CMK (cell line): Measurements from ENCODE around the gene CPLANE1.
"Not testable (repeated sequence)": the region's sequence is repeated elsewhere in the genome, so short reads cannot be mapped to it uniquely, and the experiment has no call there.

Experiments
- DNase-seq: peaks from one replicate; pipeline ENCODE4 v3.0.0-alpha.2; 2010; ENCODE audit warnings: low read depth

CPLANE1 gene

DNA sequence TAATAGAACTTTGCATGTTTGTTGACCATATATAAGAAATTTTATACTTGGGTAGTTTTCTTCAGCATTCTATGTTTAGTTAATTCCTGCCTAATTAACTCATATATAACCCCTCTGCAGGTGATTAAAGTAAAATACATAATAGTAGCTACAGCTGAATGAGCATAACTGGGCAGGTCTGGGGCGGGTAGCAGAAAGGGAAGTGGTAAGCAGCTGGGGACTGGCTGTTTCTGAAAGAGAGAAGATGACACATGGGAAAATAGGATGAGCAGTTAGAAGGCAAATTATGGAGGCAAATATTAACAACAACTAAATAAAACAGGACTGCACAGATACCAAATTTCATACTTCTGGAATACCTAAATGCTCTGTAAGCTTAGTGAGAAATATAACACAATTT is 128.1 kb downstream of the CPLANE1 start:
- DNase-seq: no peak

DNA sequence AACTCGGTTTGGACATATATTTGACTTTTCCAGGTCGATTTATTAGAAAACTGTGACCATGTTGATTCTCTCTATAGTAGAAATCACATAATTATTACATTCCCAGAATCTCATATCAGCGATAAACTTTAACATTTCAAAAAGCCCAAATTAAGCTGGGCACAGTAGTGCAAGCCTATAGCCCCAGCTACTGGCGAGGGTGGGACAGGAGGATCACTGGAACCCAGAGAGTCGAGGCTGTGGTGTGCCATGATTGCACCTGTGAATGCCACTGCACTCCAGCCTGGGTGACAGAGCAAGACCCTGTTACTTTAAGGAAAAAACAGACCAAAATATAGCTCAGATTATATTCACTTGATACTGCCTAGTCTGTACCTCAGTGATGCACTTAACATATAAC is 128.9 kb downstream of the CPLANE1 start:
- no peak for DNase-seq

- DNase-seq: no peak
Measured at GRCh38 chr5:37116359-37116758, 132.8 kb downstream of the CPLANE1 start.

- DNase-seq: no peak
Measured at GRCh38 chr5:37112383-37112991, 136.7 kb downstream of the CPLANE1 start.

DNA sequence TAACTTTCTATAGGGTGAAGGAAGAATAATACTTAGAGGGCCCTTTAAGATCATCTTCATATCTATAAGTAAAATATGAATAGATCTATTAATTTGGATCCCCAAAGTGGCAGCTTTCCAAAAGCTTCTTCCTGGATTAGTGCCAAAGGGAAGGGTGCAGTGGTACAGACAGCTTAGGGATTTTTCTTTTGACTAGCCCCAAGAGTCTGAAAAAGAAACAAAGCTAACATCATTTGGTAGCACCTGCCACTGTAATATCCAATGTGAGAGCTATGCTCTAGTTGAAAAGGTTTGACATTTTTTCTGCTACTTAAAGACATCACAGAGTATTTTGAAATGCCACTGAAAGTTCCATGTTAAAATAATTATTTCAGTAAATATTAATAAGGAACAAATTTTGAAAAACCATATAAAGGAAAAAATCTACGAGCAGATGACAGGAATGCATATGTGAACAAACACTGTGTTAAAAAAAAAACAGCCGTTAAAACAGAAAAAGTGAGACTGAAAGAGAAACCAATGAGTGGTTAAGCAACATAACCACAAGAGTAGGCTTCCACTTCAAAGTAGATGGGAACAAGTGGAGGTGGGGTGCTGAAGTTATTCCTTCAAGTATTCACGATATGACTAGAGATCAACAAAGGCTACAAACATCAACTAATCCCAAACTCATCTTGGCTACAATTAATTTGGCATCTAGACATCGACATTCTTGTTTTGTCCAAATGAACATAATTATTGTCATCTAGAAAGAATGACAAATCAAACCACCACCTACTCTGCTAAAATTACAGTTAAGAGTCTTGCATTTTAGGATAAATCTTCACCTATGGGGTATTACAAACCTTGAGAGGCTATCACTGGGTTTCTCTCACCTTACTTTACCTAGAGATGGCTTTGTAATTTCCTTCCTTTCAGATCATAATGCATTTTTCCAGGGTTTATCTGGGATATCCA is 137.5 kb downstream of the CPLANE1 start:
- no peak for DNase-seq

- DNase-seq: no peak
Measured at GRCh38 chr5:37110135-37110534, 139.0 kb downstream of the CPLANE1 start.

DNA sequence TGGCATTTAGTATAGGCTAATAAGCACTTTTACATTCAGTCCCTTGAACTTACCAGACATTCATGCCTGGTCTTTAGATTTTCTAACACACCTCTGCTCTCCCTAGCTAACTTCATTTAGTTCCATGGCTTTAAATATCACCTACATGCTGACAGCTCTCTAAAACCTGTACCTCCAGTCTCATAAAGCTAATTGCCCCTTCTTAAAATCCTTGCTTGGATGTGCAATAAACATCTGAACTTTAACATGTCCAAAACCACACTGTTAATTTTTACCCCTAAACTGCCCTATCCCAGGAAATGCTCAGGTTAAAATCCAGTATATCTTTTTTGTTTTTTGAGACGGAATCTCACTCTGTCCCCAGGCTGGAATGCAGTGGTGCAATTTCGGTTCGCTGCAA is 139.8 kb downstream of the CPLANE1 start:
- no peak for DNase-seq

- no peak for DNase-seq
Measured at GRCh38 chr5:37103302-37103701, 145.9 kb downstream of the CPLANE1 start.

GRCh38 chr5:37099267-37099666 is 149.9 kb downstream of the CPLANE1 start:
- not testable (repeated sequence) for DNase-seq

GRCh38 chr5:37093795-37094194 is 155.4 kb downstream of the CPLANE1 start:
- not testable (repeated sequence) for DNase-seq

GRCh38 chr5:37090781-37091180 is 158.4 kb downstream of the CPLANE1 start:
- no peak for DNase-seq

GRCh38 chr5:37090123-37090726 is 159.0 kb downstream of the CPLANE1 start:
- DNase-seq: peak; percentile 55

- no peak for DNase-seq
Measured at GRCh38 chr5:37088009-37088408, 161.2 kb downstream of the CPLANE1 start.

DNA sequence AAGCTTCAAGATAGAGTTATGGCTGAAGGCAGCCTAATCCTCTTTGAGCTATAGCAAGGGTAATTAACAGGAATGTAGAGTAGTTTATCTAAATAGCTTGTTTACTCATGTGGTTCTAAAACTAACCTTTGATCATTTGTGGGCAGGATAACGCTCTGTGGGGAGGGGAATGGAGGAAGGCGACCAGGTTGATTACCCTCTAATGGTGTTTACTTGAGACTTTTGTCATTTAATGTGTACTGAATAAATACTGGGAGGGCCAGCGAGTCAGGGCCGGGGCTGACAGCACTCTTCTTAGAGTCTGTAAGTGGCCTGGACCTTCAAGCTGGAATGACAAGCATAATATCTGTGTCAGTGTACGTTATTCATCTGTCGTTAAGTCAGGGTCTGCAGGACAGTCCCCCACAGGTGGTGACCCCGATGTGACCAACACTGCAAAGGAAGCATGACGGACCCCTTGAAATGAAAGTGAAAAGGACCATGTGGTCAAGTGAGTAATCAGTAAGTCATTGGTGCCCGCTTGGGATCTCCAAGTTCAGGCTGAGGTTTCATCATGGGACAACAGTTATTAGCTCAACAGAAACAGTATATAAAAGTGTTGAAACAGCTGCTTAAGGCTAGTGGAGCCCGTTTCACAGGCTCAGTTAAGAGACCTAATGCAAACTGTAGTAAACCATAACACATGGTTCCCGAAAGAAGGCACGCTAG is 162.6 kb downstream of the CPLANE1 start:
- no peak for DNase-seq

- DNase-seq: not testable (repeated sequence)
Measured at GRCh38 chr5:37086026-37086425, 163.2 kb downstream of the CPLANE1 start.

- DNase-seq: not testable (repeated sequence)
Measured at GRCh38 chr5:37082977-37083376, 166.2 kb downstream of the CPLANE1 start.

GRCh38 chr5:37080697-37081096 is 168.5 kb downstream of the CPLANE1 start:
- DNase-seq: no peak

GRCh38 chr5:37077146-37077545 is 172.0 kb downstream of the CPLANE1 start:
- DNase-seq: no peak

DNA sequence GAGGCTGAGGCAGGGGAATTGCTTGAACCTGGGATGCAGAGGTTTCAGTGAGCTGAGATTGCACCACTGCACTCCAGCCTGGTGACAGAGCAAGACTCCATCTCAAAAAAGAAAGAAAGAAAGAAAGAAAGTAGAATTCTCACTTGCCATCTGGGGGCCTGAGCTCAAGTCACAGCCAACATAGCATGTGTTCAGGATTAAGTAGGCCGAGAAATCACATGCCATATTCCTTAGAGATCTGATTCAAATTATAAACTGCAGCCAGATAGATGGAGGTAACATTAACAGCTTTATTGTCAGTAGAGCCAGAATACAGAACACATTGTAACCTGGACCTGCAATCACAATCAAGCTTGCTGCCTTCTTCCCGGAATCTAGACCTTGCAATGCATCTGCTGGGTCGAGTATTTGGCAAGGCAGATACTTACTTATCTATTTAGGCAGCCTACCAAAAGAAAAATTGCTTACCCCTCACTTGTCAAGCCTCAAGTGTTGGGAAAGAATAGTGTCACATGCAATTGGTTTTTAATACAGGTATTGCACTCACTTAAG is 173.7 kb downstream of the CPLANE1 start:
- no peak for DNase-seq

GRCh38 chr5:37071901-37072581 is 177.1 kb downstream of the CPLANE1 start:
- DNase-seq: no peak

DNA sequence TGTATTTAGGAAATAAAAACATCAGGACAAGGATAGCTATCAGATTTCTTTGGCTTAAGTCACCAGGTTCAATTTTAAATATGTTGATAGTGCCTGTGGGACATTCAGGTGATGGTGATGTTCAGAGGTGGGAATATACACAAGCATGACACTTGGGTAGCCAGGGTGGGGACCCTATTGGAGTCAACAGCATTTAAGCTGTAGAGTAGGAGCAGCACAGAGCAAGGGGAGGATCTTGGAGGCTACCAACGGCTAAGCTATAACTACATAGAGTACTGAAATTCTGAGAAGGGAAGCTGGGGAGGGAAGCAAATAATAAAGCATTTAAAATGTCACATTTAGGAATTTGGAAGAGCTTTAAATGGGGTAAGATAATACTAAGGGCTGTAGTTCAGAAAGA is 177.7 kb downstream of the CPLANE1 start:
- DNase-seq: no peak
